ENCODE data around the gene TRIM44. TPM values are rescaled to one million over a fixed set of nuclear protein-coding genes. Genes with fewer than 3 reads are reported as not detected.

Gene TRIM44
- total and polyA plus RNA-seq, 4 donors: 3.7 to 15.1 (median 10.4) TPM

- no peak overlapping the region for H3K9ac ChIP-seq (ENCODE audit: low read depth in 1 of 2, low read length in 2 of 2)
- H3K4me1 ChIP-seq (ENCODE audit: control insufficient read depth in 4 of 4, insufficient read depth in 4 of 4, low read length in 3 of 4): no peaks in the 10 kb centered on the region
- TF ChIP-seq YY1 (IDR thresholded peaks at IDR 0.05): no peak
- no peak for TF ChIP-seq ZBTB33 (IDR thresholded peaks at IDR 0.05)
- TF ChIP-seq NR2F2 (IDR thresholded peaks at IDR 0.05): no peak
- TF ChIP-seq FOXA2 (IDR thresholded peaks at IDR 0.05): no peak
- TF ChIP-seq SP1 (IDR thresholded peaks at IDR 0.05): no peak
- no peak for TF ChIP-seq FOXA1 (IDR thresholded peaks at IDR 0.05)
- no peak for TF ChIP-seq TAF1 (conservative IDR thresholded peaks at IDR 0.05)
- TF ChIP-seq ATF3 (IDR thresholded peaks at IDR 0.05): no peak
- no peaks in the 10 kb centered on the region for H3K36me3 ChIP-seq (ENCODE audit: control insufficient read depth in 4 of 4, insufficient read depth in 3 of 4, low read depth in 1 of 4, low read length in 3 of 4)
- no peak overlapping the region for H3K4me3 ChIP-seq (ENCODE audit: low read depth in 1 of 3, low read length in 3 of 3)
- H3K27me3 ChIP-seq (ENCODE audit: control insufficient read depth in 4 of 4, insufficient read depth in 4 of 4, low read length in 3 of 4): no peaks in the 10 kb centered on the region
- no peaks in the 10 kb centered on the region for H3K9me3 ChIP-seq (ENCODE audit: control insufficient read depth in 4 of 4, low read length in 3 of 4)
- DNase-seq (ENCODE audit: low spot score): no peak
- no peak overlapping the region for H3K27ac ChIP-seq (ENCODE audit: low read depth in 1 of 2, low read length in 2 of 2)
Observed at GRCh38 chr11:35856756-35857155, 194.2 kb downstream of the TRIM44 start.

GRCh38 chr11:35857922-35858321, 195.3 kb downstream of the TRIM44 start:
- 93% methylated on average over 3 of the region's 3 CpGs for WGBS
- no peaks in the 10 kb centered on the region for H3K36me3 ChIP-seq (ENCODE audit: control insufficient read depth in 4 of 4, insufficient read depth in 3 of 4, low read depth in 1 of 4, low read length in 3 of 4)
- H3K9me3 ChIP-seq (ENCODE audit: control insufficient read depth in 4 of 4, low read length in 3 of 4): no peaks in the 10 kb centered on the region
- TF ChIP-seq RAD21 (IDR thresholded peaks at IDR 0.05): no peak
- TF ChIP-seq FOXA2 (IDR thresholded peaks at IDR 0.05): no peak
- no peak for TF ChIP-seq ATF3 (IDR thresholded peaks at IDR 0.05)
- TF ChIP-seq SP1 (IDR thresholded peaks at IDR 0.05): no peak
- TF ChIP-seq EGR1 (IDR thresholded peaks at IDR 0.05; ENCODE audit: low read depth in 2 of 2): no peak
- TF ChIP-seq YY1 (IDR thresholded peaks at IDR 0.05): no peak
- no peak for TF ChIP-seq MAX (IDR thresholded peaks at IDR 0.05)
- TF ChIP-seq HNF4A (conservative IDR thresholded peaks at IDR 0.05): no peak
- TF ChIP-seq RXRA (IDR thresholded peaks at IDR 0.05): no peak
- TF ChIP-seq NR2F2 (IDR thresholded peaks at IDR 0.05): no peak
- no peak for TF ChIP-seq FOXA1 (IDR thresholded peaks at IDR 0.05)
- TF ChIP-seq TAF1 (conservative IDR thresholded peaks at IDR 0.05): no peak
- no peak for DNase-seq (ENCODE audit: low spot score)
- no peaks in the 10 kb centered on the region for H3K27me3 ChIP-seq (ENCODE audit: control insufficient read depth in 4 of 4, insufficient read depth in 4 of 4, low read length in 3 of 4)
- H3K27ac ChIP-seq (ENCODE audit: low read depth in 1 of 2, low read length in 2 of 2): no peak overlapping the region
- no peak overlapping the region for H3K4me3 ChIP-seq (ENCODE audit: low read depth in 1 of 3, low read length in 3 of 3)
- no peaks in the 10 kb centered on the region for H3K4me1 ChIP-seq (ENCODE audit: control insufficient read depth in 4 of 4, insufficient read depth in 4 of 4, low read length in 3 of 4)
- no peak overlapping the region for H3K9ac ChIP-seq (ENCODE audit: low read depth in 1 of 2, low read length in 2 of 2)

- H3K4me1 ChIP-seq (ENCODE audit: control insufficient read depth in 4 of 4, insufficient read depth in 4 of 4, low read length in 3 of 4): no peaks in the 10 kb centered on the region
- WGBS: 98% methylated on average over 2 of the region's 2 CpGs
- no peak overlapping the region for H3K27ac ChIP-seq (ENCODE audit: low read depth in 1 of 2, low read length in 2 of 2)
- no peaks in the 10 kb centered on the region for H3K27me3 ChIP-seq (ENCODE audit: control insufficient read depth in 4 of 4, insufficient read depth in 4 of 4, low read length in 3 of 4)
- H3K4me3 ChIP-seq (ENCODE audit: low read depth in 1 of 3, low read length in 3 of 3): no peak overlapping the region
- H3K9ac ChIP-seq (ENCODE audit: low read depth in 1 of 2, low read length in 2 of 2): no peak overlapping the region
- DNase-seq (ENCODE audit: low spot score): no peak
- no peaks in the 10 kb centered on the region for H3K9me3 ChIP-seq (ENCODE audit: control insufficient read depth in 4 of 4, low read length in 3 of 4)
- no peaks in the 10 kb centered on the region for H3K36me3 ChIP-seq (ENCODE audit: control insufficient read depth in 4 of 4, insufficient read depth in 3 of 4, low read depth in 1 of 4, low read length in 3 of 4)
- TF ChIP-seq ATF3 (IDR thresholded peaks at IDR 0.05) (no peak), TAF1 (conservative IDR thresholded peaks at IDR 0.05) (no peak), MAX (IDR thresholded peaks at IDR 0.05) (no peak), HNF4A (conservative IDR thresholded peaks at IDR 0.05) (no peak), RXRA (IDR thresholded peaks at IDR 0.05) (no peak), CTCF (IDR thresholded peaks at IDR 0.05; ENCODE audit: low read depth, low read length, missing input control) (no peak), REST (IDR thresholded peaks at IDR 0.05) (no peak), ZBTB33 (IDR thresholded peaks at IDR 0.05) (no peak), GABPA (IDR thresholded peaks at IDR 0.05 in 1 of 2, conservative IDR thresholded peaks at IDR 0.05 in 1 of 2) (no peak), NR2F2 (IDR thresholded peaks at IDR 0.05) (no peak)
Observed at GRCh38 chr11:35859301-35859700, 196.7 kb downstream of the TRIM44 start.
